Type B pancreatic cell (in vitro differentiated cells): ENCODE measurements around the gene GRIA1. TPM values are rescaled to one million over a fixed set of nuclear protein-coding genes. Genes with fewer than 3 reads are reported as not detected.

Source experiments
- DNase-seq: peaks from one replicate; pipeline ENCODE4 v3.0.0; 2021; ENCODE audit warnings: mixed read lengths; ENCODE audit not compliant: unreplicated experiment; ENCODE audit errors: extremely low spot score
- H3K27ac Mint-ChIP-seq: 2 replicates; pipeline ENCODE4 v1.8.0; 2021; ENCODE audit warnings: mild to moderate bottlenecking, mixed read lengths
- H3K27me3 Mint-ChIP-seq: 2 replicates; pipeline ENCODE4 v1.8.0; 2021; ENCODE audit warnings: mixed read lengths
- H3K36me3 Mint-ChIP-seq: 2 replicates; pipeline ENCODE4 v1.8.0; 2021; ENCODE audit warnings: mixed read lengths
- H3K4me1 Mint-ChIP-seq: one replicate; pipeline ENCODE4 v1.8.0; 2021; ENCODE audit warnings: mixed read lengths; ENCODE audit not compliant: unreplicated experiment
- H3K4me3 Mint-ChIP-seq: 2 replicates; pipeline ENCODE4 v1.8.0; 2021; ENCODE audit warnings: mild to moderate bottlenecking, mixed read lengths
- H3K9me3 Mint-ChIP-seq: 2 replicates; pipeline ENCODE4 v1.8.0; 2021; ENCODE audit warnings: mixed read lengths
- CTCF ChIP-seq: fragments of 200-600 bp; sonication (generic); conservative IDR thresholded peaks from 2 replicates; pipeline ENCODE4 v1.5.0; 2021; ENCODE audit warnings: antibody characterized with exemption, mild to moderate bottlenecking
- total RNA-seq: library from RNA; stranded (reverse); gene quantifications from 2 replicates; pipeline ENCODE4 v1.2.1, GENCODE V29; 2021; ENCODE audit warnings: low replicate concordance

Gene GRIA1
- total RNA-seq, 1 donor from 2014 or later, result 18.0 TPM

DNA sequence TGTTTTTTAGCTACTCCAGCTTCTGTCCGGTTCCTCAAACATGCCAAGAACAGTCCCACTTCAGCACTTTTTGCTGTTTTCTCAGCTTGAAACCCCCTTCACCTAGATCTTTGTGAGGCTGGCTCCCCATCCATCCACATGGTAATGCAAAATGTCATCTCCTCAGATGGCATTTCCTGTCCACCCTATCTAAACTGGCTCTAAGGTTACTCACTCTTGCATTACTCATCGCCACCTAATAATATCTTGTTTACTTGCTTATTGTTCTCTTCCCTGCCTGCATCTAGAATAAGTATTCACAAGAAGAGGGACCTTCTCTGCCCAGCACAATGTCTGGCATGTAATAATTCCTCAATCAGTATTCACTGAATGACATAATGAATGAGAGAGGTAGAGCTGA, 328.2 kb downstream of the GRIA1 start:
- Mint-ChIP-seq H3K36me3 (no peaks in the 10 kb centered on the region), H3K27ac (no peak overlapping the region), H3K4me3 (no peak overlapping the region), H3K4me1 (no peaks in the 10 kb centered on the region), H3K9me3 (no peaks in the 10 kb centered on the region), H3K27me3 (peaks cover 5% of the 10 kb centered on the region)
- TF ChIP-seq CTCF, result no peak
- DNase-seq, result no peak

DNA sequence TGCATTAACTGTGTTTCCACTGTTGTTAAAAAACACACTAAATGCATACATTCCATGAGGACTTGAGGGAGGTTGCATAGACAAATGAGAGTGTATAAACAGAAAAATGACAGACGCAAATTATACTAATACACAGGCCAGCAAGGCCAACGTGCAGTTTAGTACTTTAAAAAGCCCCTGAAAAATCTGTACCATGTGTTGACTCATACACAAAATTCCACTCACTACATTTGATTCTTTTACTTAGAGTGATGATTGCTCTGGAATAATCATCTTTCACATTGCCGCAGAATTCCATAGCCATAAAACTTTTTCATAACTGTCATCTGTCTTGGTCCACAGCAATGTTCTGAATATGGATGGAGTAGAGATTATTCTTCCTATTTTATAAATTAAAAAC, 332.6 kb downstream of the GRIA1 start:
- Mint-ChIP-seq H3K36me3 (no peaks in the 10 kb centered on the region), H3K27ac (no peak overlapping the region), H3K9me3 (no peaks in the 10 kb centered on the region), H3K27me3 (peaks cover 5% of the 10 kb centered on the region), H3K4me3 (no peak overlapping the region), H3K4me1 (peaks cover 7% of the 10 kb centered on the region)
- TF ChIP-seq CTCF, result no peak
- no peak for DNase-seq

DNA sequence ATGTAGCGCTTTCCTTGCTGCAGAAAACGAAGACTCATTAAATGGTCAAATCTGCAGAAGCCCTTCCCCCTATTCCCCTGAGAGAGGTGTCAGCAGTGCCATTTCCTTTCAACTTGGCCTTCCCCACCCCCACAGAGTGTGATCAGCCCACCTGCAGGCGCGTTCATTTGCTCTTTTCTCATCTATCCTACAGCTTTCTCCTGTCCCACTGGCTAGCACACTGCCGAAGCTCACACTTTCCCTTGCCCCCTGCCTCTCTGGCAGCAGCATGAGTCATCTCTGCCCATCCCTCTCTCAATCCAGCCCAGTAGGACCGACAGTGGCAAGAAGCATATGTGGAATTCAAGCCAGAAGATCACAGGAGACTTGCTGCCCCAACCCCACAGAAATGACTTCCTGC, 334.4 kb downstream of the GRIA1 start:
- H3K36me3 Mint-ChIP-seq, result no peaks in the 10 kb centered on the region
- no peak for TF ChIP-seq CTCF
- H3K27me3 Mint-ChIP-seq, result no peaks in the 10 kb centered on the region
- peaks cover 7% of the 10 kb centered on the region for H3K4me1 Mint-ChIP-seq
- DNase-seq, result no peak
- no peak overlapping the region for H3K4me3 Mint-ChIP-seq
- no peaks in the 10 kb centered on the region for H3K9me3 Mint-ChIP-seq
- no peak overlapping the region for H3K27ac Mint-ChIP-seq

DNA sequence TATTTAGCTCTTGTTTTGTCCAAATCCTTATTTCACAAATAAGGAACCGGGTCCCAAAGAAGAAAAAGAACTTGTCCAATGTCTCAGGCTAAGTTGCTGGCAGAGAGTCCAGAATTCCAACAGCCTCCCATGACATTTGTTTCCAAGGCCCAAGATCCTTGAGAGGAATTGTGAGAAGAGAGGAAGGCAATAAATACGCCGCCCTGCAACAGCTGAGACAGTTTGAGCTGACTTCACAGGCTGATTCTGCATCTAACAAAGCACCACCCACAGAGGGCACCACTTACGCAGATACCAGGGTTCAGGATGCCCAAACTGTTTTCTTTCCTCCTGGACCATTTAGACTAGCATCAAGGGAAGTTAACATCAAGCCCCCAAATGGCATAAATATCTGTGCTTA, 336.9 kb downstream of the GRIA1 start:
- DNase-seq, result no peak
- Mint-ChIP-seq H3K27ac (no peak overlapping the region), H3K27me3 (no peaks in the 10 kb centered on the region)

GRCh38 chr5:153829510-153830065, 339.1 kb downstream of the GRIA1 start:
- Mint-ChIP-seq H3K27me3 (no peaks in the 10 kb centered on the region), H3K9me3 (no peaks in the 10 kb centered on the region), H3K27ac (no peak overlapping the region), H3K4me1 (peaks cover 6% of the 10 kb centered on the region), H3K4me3 (no peak overlapping the region), H3K36me3 (no peaks in the 10 kb centered on the region)
- no peak for DNase-seq
- no peak for TF ChIP-seq CTCF

More for the DNA sequence above, 336.9 kb downstream of the GRIA1 start:
- no peak overlapping the region for H3K4me3 Mint-ChIP-seq
- no peak for TF ChIP-seq CTCF
- H3K4me1 Mint-ChIP-seq, result peaks cover 7% of the 10 kb centered on the region
- H3K36me3 Mint-ChIP-seq, result no peaks in the 10 kb centered on the region
- no peaks in the 10 kb centered on the region for H3K9me3 Mint-ChIP-seq

DNA sequence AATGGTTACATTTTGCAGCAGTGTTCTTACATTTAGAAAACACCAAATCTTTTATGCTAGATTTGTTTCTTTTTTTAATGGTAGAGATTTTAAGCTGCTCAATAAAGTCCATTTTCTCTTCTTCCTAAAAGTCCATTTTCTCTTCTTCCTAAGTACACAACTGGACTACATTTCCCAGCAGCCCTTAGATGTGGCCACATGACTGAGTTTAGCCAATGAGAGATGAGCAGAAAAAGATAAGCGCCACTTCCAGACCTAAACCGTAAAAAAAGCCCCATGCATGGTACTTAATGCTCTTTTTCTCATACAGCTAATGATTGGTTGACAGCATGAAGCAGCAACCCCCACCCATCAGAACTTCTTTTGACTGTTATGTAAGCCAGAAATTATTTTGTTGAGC, 341.5 kb downstream of the GRIA1 start:
- H3K4me1 Mint-ChIP-seq, result no peaks in the 10 kb centered on the region
- H3K36me3 Mint-ChIP-seq, result no peaks in the 10 kb centered on the region
- no peaks in the 10 kb centered on the region for H3K27me3 Mint-ChIP-seq
- H3K9me3 Mint-ChIP-seq, result no peaks in the 10 kb centered on the region
- peak overlapping the region; percentile 25 for H3K4me3 Mint-ChIP-seq
- H3K27ac Mint-ChIP-seq, result no peak overlapping the region
- no peak for TF ChIP-seq CTCF
- DNase-seq, result no peak
